ENCODE results near the gene ARMC12.

- no peak for TF ChIP-seq POLR2A (IDR thresholded peaks at IDR 0.05)
- TF ChIP-seq CTCF (IDR thresholded peaks at IDR 0.05) = no peak
Measured at GRCh38 chr6:35710241-35710847, 26.5 kb upstream of the ARMC12 start.

Measured in heart left ventricle (tissue), 13 donors.